Nephron progenitor cell (in vitro differentiated cells): ENCODE data around the gene TPM1.

Source experiments
- DNase-seq: peaks from one replicate; pipeline ENCODE4 v3.0.0; 2021
- H3K27ac Mint-ChIP-seq: 2 replicates; pipeline ENCODE4 v1.8.0; 2021; ENCODE audit warnings: mild to moderate bottlenecking, moderate library complexity, mixed read lengths
- H3K27me3 Mint-ChIP-seq: 2 replicates; pipeline ENCODE4 v1.8.0; 2021; ENCODE audit warnings: mild to moderate bottlenecking, low read depth, mixed read lengths; ENCODE audit not compliant: poor library complexity
- H3K36me3 Mint-ChIP-seq: 2 replicates; pipeline ENCODE4 v1.8.0; 2021; ENCODE audit warnings: low read depth, mixed read lengths
- H3K4me1 Mint-ChIP-seq: 2 replicates; pipeline ENCODE4 v1.8.0; 2021; ENCODE audit warnings: mixed read lengths
- H3K4me3 Mint-ChIP-seq: 2 replicates; pipeline ENCODE4 v1.8.0; 2021; ENCODE audit warnings: mild to moderate bottlenecking, moderate library complexity, mixed read lengths
- H3K9me3 Mint-ChIP-seq: 2 replicates; pipeline ENCODE4 v1.8.0; 2021; ENCODE audit warnings: mild to moderate bottlenecking, moderate library complexity, mixed read lengths
- TF ChIP-seq, protein P1 (sequence below): fragments of 200-600 bp; sonication (generic); IDR thresholded peaks from 2 replicates; pipeline ENCODE4 v1.5.0; 2021; ENCODE audit warnings: antibody characterized with exemption

Gene TPM1

DNA sequence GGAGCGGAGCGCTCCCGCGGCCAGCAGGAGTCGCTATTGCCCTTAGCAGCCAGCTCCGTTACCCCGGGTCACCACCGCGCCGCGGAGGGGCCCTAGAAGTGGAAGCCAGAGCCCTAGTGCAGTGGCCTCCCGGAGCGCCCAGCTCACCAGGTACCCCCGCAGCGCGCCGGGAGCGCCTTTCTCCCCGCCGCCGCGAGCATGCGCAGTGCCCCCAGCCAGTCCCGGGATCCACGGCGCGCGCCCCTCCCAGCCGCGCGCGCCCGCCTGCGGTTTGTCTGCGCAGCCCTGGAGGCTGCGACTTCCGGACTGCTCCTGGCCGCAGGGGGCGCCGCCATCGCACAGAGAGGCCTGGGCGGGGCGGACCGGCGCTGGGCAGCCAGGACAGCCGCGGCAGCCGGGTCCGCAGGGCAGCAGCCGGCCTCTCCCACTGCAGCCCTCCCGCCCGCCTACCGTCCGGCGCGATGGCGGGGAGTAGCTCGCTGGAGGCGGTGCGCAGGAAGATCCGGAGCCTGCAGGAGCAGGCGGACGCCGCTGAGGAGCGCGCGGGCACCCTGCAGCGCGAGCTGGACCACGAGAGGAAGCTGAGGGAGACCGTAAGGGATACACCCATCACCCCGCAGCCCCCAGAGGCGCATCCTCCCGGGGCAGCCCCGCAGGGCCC, 5.7 kb downstream of the TPM1 start:
- Mint-ChIP-seq H3K4me3 (peak overlapping the region; percentile 92), H3K27ac (no peak overlapping the region), H3K27me3 (peaks cover 8% of the 10 kb centered on the region), H3K9me3 (no peaks in the 10 kb centered on the region), H3K4me1 (peaks cover 87% of the 10 kb centered on the region), H3K36me3 (peaks cover 11% of the 10 kb centered on the region)
- DNase-seq, result peak; percentile 97
- TF ChIP-seq, protein P1, sequence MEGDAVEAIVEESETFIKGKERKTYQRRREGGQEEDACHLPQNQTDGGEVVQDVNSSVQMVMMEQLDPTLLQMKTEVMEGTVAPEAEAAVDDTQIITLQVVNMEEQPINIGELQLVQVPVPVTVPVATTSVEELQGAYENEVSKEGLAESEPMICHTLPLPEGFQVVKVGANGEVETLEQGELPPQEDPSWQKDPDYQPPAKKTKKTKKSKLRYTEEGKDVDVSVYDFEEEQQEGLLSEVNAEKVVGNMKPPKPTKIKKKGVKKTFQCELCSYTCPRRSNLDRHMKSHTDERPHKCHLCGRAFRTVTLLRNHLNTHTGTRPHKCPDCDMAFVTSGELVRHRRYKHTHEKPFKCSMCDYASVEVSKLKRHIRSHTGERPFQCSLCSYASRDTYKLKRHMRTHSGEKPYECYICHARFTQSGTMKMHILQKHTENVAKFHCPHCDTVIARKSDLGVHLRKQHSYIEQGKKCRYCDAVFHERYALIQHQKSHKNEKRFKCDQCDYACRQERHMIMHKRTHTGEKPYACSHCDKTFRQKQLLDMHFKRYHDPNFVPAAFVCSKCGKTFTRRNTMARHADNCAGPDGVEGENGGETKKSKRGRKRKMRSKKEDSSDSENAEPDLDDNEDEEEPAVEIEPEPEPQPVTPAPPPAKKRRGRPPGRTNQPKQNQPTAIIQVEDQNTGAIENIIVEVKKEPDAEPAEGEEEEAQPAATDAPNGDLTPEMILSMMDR, result peak; percentile 95

DNA sequence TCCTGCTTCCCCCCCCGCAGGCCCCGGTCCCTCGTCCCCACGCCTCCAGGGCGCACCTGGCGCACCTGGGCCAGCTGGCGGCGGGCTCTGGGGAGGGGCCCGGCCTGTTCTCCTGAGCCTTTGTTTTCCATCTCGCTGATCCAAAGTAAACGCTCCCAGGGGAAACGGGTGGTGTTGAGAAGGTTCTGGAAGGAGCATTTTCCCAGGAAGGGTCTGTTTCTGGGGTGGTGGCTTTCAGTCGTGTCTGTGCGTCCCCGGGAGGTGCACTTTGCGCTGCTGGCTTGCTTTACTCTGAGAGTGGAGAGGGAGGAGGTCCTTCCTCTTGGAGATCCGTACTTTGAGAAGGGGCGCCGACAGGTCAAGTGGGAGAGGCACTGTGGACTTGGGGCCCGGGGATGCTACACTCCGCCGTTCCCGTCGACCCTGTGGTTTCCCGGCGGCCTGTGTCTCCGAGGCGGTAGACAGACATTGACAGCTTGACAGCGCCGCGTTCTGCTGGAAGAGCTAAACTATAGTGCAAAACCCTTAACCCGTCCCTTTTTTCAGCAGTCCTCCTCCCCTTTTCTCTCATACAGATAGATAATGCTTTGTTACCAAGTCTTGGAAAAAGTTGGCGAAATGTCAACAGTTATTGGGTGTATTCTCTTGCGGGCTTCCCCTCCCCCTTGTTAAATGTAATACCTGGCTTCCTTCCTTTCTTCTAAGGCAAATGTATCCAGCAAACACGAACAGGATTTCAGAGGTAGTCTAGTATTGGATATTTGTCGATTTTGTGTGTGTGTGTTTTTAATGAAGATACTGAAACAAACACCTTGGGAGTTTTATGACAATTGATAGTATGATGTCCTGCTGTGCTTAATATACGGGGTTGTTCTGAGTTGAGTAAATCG, 6.5 kb downstream of the TPM1 start:
- TF ChIP-seq, protein P1, result no peak
- Mint-ChIP-seq H3K4me1 (peaks cover 91% of the 10 kb centered on the region), H3K9me3 (no peaks in the 10 kb centered on the region), H3K36me3 (peaks cover 11% of the 10 kb centered on the region), H3K27me3 (peaks cover 3% of the 10 kb centered on the region), H3K4me3 (peak overlapping the region; percentile 92), H3K27ac (peak overlapping the region; percentile 3)
- peak; percentile 57 for DNase-seq

DNA sequence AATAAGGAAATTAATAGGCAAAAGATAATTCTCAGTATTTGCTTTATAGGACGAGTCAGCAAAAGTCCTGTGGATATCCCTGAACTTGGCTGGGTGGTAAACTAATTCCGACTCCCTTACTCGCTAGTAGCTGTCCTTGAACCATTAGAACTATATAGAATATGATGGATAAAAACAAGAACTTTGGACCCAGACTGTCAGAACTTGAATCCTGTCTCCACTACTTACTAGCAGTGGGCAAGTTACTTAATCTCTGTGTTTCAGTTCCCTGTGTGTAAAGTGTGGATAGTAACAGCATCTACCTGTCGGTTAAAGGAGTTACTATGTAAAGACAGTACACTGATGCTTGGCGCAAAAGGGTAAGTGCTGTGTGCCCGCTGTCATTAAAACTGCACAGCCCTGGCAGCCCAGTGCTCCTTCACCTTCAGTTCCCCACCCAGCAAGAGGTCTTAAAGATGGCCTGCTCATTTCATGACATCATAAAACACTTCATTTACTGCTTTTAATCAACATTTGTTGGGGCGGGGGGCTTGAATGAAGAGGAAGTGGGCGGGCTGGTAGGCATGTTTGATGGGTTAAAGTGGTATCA, 7.3 kb downstream of the TPM1 start:
- DNase-seq, result no peak
- H3K36me3 Mint-ChIP-seq, result peaks cover 11% of the 10 kb centered on the region

DNA sequence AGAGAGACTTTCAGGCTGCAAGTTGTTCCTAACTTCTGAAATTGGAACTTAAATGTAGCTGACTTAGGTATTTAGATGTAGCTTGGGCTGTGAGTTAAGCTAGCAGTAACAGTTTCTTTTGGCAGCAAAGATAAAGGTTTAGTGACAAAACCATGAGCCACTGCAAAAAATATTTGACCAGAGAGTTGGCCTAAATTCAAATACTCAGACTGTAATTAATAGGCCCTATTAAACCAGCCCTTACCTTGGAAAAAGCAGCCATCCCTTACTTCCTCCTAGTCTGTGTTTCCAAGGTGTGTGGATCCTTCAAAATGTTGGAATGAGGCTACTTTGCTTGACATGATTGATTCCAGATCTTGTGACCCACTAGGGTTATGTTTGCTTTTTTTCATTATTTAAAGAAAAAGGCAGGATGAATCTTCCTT, 8.2 kb downstream of the TPM1 start:
- Mint-ChIP-seq H3K9me3 (no peaks in the 10 kb centered on the region), H3K4me1 (peaks cover 91% of the 10 kb centered on the region), H3K27ac (no peak overlapping the region), H3K36me3 (peaks cover 8% of the 10 kb centered on the region), H3K27me3 (no peaks in the 10 kb centered on the region), H3K4me3 (peak overlapping the region; percentile 92)
- TF ChIP-seq, protein P1, result no peak
- DNase-seq, result no peak

More for the DNA sequence above, 7.3 kb downstream of the TPM1 start:
- no peaks in the 10 kb centered on the region for H3K9me3 Mint-ChIP-seq
- peak overlapping the region; percentile 46 for H3K27ac Mint-ChIP-seq
- peak overlapping the region; percentile 92 for H3K4me3 Mint-ChIP-seq
- H3K4me1 Mint-ChIP-seq, result peaks cover 91% of the 10 kb centered on the region
- TF ChIP-seq, protein P1, result no peak
- H3K27me3 Mint-ChIP-seq, result no peaks in the 10 kb centered on the region

DNA sequence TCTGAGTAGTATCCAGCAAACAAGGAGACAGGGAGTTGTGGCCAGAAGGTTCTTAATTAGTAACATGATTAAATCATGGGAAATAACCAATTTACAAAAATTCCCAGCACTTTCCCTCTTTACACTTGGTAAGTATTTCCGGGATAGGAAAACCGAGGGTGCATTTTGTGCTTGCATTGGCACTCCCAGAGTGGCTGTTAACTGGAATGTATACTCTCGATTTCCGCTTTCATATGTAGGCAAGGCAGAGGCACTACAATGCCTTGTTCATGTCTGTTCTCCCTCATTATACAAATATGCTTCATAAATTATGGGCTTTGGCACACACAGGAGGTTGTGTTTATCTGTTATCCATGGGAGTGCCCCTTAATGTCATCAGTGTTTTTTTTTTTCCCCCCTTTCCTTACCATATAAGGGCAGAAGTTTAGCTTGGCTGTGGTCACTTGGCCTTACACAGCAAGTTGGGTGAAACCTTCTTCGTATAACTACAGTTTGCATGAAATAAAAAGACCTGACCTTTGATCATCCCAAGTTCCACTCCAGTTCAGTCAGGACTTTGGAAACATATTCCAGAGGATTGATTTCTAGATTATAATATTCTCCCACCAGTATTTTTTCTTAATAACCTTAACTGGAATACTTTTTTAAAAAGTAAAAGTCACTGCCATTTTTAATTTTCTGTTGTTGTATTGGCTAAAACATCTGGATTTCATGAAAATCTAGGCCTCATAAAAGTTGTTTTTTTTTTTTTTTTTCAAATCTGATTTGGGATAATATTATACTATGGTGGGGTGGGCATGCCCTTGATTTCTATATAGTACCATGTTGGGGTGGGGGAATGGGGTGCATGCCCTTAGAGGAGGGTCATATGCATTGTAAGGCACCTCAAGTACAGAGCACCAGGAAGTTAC, 8.9 kb downstream of the TPM1 start:
- Mint-ChIP-seq H3K27ac (peak overlapping the region; percentile 44), H3K36me3 (peaks cover 8% of the 10 kb centered on the region), H3K9me3 (no peaks in the 10 kb centered on the region), H3K4me3 (peak overlapping the region; percentile 50), H3K4me1 (peaks cover 84% of the 10 kb centered on the region), H3K27me3 (no peaks in the 10 kb centered on the region)
- no peak for DNase-seq
- TF ChIP-seq, protein P1, result no peak
